Endodermal cell (in vitro differentiated cells): ENCODE data around the gene GABRA1. TPM values are rescaled to one million over a fixed set of nuclear protein-coding genes. Genes with fewer than 3 reads are reported as not detected.

Experiments used
- DNase-seq: peaks from one replicate; pipeline ENCODE4 v3.0.0-alpha.2; 2017
- H3K27ac ChIP-seq: 2 replicates; pipeline ENCODE4 v1.5.1; 2013; ENCODE audit warnings: mild to moderate bottlenecking, low read depth, low read length, moderate library complexity
- H3K27me3 ChIP-seq: 2 replicates; pipeline ENCODE4 v1.6.1; 2013; ENCODE audit warnings: mild to moderate bottlenecking, low read length, moderate library complexity; ENCODE audit not compliant: insufficient read depth, control insufficient read depth, poor library complexity, severe bottlenecking
- H3K36me3 ChIP-seq: 2 replicates; pipeline ENCODE4 v1.7.0; 2013; ENCODE audit warnings: mild to moderate bottlenecking, low read length, moderate library complexity; ENCODE audit not compliant: control insufficient read depth, insufficient read depth
- H3K4me1 ChIP-seq: one replicate; pipeline ENCODE4 v1.7.0; 2013; ENCODE audit warnings: low read length; ENCODE audit not compliant: control insufficient read depth, insufficient read depth
- H3K4me3 ChIP-seq: 2 replicates; pipeline ENCODE4 v1.5.1; 2013; ENCODE audit warnings: mild to moderate bottlenecking, low read length, moderate library complexity
- H3K9ac ChIP-seq: 2 replicates; pipeline ENCODE4 v1.6.1; 2013; ENCODE audit warnings: mild to moderate bottlenecking, low read length, moderate library complexity; ENCODE audit not compliant: poor library complexity, severe bottlenecking; ENCODE audit errors: extremely low read depth
- H3K9me3 ChIP-seq: 2 replicates; pipeline ENCODE4 v1.6.1; 2013; ENCODE audit warnings: mild to moderate bottlenecking, low read length, moderate library complexity; ENCODE audit not compliant: control insufficient read depth
- H3K27ac Mint-ChIP-seq: 2 replicates; pipeline ENCODE4 v1.8.0; 2020; ENCODE audit warnings: mixed read lengths
- H3K27me3 Mint-ChIP-seq: 2 replicates; pipeline ENCODE4 v1.8.0; 2021; ENCODE audit warnings: mild to moderate bottlenecking, mixed read lengths; ENCODE audit not compliant: insufficient read depth
- H3K36me3 Mint-ChIP-seq: 2 replicates; pipeline ENCODE4 v1.8.0; 2020; ENCODE audit warnings: low read depth, mixed read lengths
- H3K4me1 Mint-ChIP-seq: 2 replicates; pipeline ENCODE4 v1.8.0; 2020; ENCODE audit warnings: mixed read lengths
- H3K4me3 Mint-ChIP-seq: 2 replicates; pipeline ENCODE4 v1.8.0; 2020; ENCODE audit warnings: mild to moderate bottlenecking, moderate library complexity, mixed read lengths
- H3K9me3 Mint-ChIP-seq: 2 replicates; pipeline ENCODE4 v1.8.0; 2020; ENCODE audit warnings: mild to moderate bottlenecking, mixed read lengths
- CTCF ChIP-seq: fragments of 200-600 bp; sonication (generic); conservative IDR thresholded peaks from 2 replicates; pipeline ENCODE4 v1.5.0; 2021; ENCODE audit warnings: antibody characterized with exemption, mild to moderate bottlenecking
- WGBS, 2 experiments: methylation state at CpG; one replicate each; pipeline versions ENCODE4 v1.1.5 to v1.1.7; 2013; ENCODE audit warnings: missing lambda C conversion rate in 2 of 2, mixed read lengths in 1 of 2; ENCODE audit not compliant: insufficient coverage in 1 of 2, insufficient read length in 1 of 2; 5-methylcytosine and 5-hydroxymethylcytosine counted together
- total RNA-seq, 2 donors: library from RNA; stranded (reverse); fragmentation: NEBNext Ultra II Directional in 1 of 2; extraction: Animal tissue kit (Norgen Biotek cat#: 25700) in 1 of 2; gene quantifications; 2 replicates in 1 of 2; 3 replicates in 1 of 2; pipeline ENCODE4 v1.2.1, GENCODE V29; 2021

Gene GABRA1
- total RNA-seq, 2 donors from 2014 or later = 0.33 TPM; not detected in 1

GRCh38 chr5:161900981-161901380 is 53.1 kb downstream of the GABRA1 start:
- no peaks in the 10 kb centered on the region for H3K27me3 Mint-ChIP-seq
- Histone ChIP-seq H3K4me1 (no peaks in the 10 kb centered on the region), H3K9me3 (no peaks in the 10 kb centered on the region), H3K27ac (no peak overlapping the region), H3K36me3 (no peaks in the 10 kb centered on the region), H3K27me3 (no peaks in the 10 kb centered on the region), H3K4me3 (no peak overlapping the region), H3K9ac (no peak overlapping the region)
- WGBS, 2 experiments = 100% methylated on average over 1 of the region's 1 CpG; no CpG with 5 or more reads in 1 of the 2 experiments
- H3K36me3 Mint-ChIP-seq = no peaks in the 10 kb centered on the region
- no peaks in the 10 kb centered on the region for H3K9me3 Mint-ChIP-seq
- H3K4me1 Mint-ChIP-seq = peaks cover 3% of the 10 kb centered on the region
- no peak for DNase-seq
- H3K27ac Mint-ChIP-seq = no peak overlapping the region
- no peak overlapping the region for H3K4me3 Mint-ChIP-seq
- no peak for TF ChIP-seq CTCF

- DNase-seq = no peak
- Histone ChIP-seq H3K9me3 (peaks cover 14% of the 10 kb centered on the region), H3K27me3 (no peaks in the 10 kb centered on the region), H3K4me3 (no peak overlapping the region), H3K27ac (no peak overlapping the region), H3K36me3 (no peaks in the 10 kb centered on the region), H3K9ac (no peak overlapping the region), H3K4me1 (no peaks in the 10 kb centered on the region)
- no peaks in the 10 kb centered on the region for H3K4me1 Mint-ChIP-seq
- H3K27me3 Mint-ChIP-seq = no peaks in the 10 kb centered on the region
- no peak for TF ChIP-seq CTCF
- WGBS, 2 experiments = 80 to 85% methylated on average over 1 of the region's 1 CpG
- no peak overlapping the region for H3K27ac Mint-ChIP-seq
- no peak overlapping the region for H3K4me3 Mint-ChIP-seq
- H3K36me3 Mint-ChIP-seq = no peaks in the 10 kb centered on the region
- peaks cover 13% of the 10 kb centered on the region for H3K9me3 Mint-ChIP-seq
These were observed 73.9 kb downstream of the GABRA1 start for GRCh38 chr5:161921781-161922180.

- Histone ChIP-seq H3K9me3 (peaks cover 14% of the 10 kb centered on the region), H3K27ac (no peak overlapping the region), H3K4me1 (no peaks in the 10 kb centered on the region), H3K9ac (no peak overlapping the region), H3K4me3 (no peak overlapping the region), H3K27me3 (no peaks in the 10 kb centered on the region), H3K36me3 (no peaks in the 10 kb centered on the region)
- Mint-ChIP-seq H3K27ac (no peak overlapping the region), H3K27me3 (no peaks in the 10 kb centered on the region), H3K36me3 (no peaks in the 10 kb centered on the region), H3K9me3 (peaks cover 13% of the 10 kb centered on the region), H3K4me1 (no peaks in the 10 kb centered on the region), H3K4me3 (no peak overlapping the region)
- 92% methylated on average over 2 of the region's 3 CpGs; no CpG with 5 or more reads in 1 of the 2 experiments for WGBS, 2 experiments
- DNase-seq = no peak
- no peak for TF ChIP-seq CTCF
These were observed 76.3 kb downstream of the GABRA1 start for GRCh38 chr5:161924270-161924669.
